Measurements from ENCODE around the gene ADAM11.

ADAM11 gene

DNA sequence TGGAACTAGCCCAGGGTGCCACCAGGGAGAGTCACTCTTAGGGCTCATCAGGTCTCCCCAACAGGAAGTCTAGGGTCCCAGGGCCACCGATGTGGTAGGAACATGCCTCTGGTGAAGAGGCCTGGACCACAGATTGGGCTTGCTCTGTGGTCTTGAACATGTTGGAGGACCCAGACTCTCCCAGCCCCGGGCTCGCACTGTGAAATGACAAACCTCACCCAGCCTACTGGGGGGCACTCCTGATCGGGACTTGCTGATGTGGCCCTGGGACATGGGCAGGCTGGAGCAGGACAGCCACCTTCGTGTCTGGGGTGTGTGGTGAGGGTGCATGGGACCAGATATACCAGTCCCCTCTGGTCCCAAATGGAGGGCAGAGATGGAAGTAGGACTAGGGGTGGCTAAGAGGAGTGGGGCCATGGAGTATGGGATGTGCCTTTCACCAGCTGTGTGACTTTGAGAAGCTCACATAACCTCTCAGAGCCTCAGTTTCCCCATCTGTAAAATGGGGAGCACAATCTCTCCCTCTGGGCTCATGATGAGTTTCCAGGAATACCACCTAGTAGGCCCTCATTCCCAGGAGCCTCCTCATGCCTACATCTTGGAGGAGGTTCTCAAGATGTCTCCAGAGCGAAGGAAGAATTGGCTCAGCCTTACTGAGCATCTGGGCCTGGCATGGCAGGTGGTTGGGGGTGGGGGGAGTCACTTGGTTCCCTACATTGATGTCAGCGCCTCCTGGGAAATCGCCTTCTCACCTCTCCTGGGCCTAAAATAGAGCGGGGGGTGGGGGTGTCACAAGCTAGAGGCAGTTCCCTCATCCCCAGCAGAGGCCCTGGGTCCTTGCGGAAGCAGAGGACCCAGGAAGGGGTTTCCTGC is 1.5 kb upstream of the ADAM11 start:
- DNase-seq (ENCODE audit: low read depth), result no peak

DNA sequence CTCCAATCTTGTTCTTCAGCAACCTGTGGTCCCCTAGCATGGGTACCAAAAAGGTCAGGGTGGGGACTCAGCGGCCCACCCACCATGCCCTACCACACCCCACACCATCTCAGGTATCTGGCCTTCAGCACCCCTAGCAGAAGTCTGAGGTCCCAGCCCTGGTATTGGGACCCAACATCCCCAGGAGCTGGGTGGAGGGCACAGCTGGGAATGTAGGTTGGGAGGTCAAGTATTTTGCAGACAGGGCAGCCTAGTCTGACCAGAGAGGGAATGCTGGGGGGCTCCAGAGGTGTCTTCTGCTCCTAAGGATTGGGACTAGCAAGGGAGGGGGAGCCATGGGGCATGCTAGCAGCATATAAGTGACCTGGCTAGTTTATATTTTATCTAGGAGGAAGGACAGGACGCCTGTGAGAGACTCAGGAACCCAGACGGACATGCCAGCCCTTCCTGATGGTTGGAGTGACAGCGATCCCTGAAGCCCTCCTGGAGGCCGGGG is 822 bp upstream of the ADAM11 start:
- no peak for DNase-seq (ENCODE audit: low read depth)

GRCh38 chr17:44759086-44759915 is 513 bp downstream of the ADAM11 start:
- no peak for DNase-seq (ENCODE audit: low read depth)

- DNase-seq (ENCODE audit: low read depth), result no peak
These were observed 1.1 kb downstream of the ADAM11 start for GRCh38 chr17:44759916-44760243.

DNA sequence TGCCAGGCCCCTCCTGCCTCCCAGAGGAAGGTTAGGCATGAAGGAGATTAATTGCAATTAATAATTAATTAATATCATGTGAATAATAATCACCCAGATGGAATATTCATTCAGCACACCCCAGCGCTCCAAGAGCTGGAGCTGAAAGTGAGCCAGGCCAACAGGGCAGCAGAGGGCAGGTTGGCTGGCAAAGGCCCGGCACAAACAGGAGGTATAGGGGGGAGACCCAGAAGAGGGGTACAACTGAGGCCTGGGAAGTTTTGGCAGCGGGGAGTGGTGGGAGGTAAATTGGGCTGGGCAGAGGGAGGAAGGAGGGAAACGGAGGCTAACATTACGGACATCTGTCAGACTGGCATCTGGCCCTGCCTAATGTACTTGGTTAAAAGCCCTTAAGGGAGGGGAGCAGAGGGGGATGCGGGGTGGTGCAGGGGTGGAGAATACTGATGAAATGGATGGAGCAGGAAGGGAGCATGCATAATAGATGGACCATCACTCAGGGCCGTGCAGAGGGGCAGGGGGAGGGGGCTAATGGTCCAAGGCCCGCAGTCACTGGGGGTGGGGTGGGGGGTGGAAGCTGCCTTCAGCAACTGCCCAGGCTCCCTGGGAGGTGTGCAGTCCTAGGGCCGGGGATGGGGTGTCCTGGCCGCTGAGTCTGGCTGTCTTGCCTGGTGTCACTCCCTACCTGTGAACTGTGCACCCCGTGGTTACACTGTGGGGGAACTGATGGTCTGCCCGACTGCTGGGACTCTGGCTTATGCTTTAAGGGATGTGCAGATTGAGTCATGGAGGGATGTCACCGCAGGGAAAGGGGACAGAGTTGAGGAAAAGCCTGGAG is 1.9 kb downstream of the ADAM11 start:
- DNase-seq (ENCODE audit: low read depth), result no peak

DNA sequence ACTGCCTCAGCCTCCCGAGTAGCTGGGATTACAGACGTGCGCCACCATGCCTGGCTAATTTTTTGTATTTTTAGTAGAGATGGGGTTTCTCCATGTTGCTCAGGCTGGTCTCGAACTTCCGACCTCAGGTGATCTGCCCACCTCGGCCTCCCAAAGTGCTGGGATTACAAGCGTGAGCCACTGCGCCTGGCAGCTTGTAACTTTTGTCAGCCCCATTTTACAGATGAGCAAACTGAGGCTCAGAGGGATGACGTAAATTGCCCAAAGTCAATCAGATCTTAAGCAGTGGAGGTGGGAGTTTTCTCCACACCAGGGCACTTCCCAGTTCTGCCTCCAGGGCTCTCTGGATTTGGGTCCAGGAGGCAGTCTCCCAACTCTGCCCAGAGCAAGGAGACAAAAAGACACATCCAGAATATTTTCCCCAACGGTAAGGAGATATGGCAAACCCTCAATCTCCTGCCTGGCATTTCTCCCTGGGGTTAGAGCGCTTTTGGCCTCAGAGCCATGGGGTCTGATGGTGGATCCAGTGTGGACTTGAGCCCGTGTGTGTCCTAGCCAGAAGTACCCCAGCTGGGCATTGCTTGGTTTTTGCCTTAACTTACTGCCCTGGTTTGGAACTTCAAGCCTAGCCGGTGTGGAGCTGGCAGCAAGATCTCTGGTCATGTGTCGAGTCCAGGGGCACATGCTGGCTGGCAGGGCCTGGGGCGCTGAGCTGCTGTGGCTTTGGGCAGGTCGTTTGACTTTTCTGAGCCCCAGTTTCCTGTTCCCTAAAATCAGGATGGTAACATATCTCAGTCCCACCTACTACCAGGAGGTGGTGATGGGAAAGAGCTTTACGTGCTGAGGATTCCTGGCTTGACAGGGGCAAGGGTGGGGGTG is 3.4 kb downstream of the ADAM11 start:
- DNase-seq (ENCODE audit: low read depth), result no peak

DNA sequence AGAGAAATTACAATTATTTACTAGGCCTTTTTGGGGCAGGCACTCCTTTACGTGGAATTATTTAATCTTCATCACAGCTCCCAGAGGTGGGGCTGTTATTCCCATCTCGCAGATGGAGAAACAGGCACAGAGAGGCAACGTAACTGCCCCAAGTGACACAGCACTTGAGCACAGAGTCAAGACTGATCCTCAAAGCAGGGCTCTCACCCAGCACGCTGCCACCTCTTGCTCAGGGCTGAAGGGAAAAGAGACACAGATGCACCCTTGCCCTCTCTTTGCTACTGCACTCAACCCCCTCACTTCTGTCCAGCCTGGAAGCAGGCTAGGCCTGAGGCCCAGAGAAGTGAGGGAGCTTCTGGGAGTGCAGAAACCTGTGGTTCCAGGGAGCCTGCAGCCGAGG is 4.4 kb downstream of the ADAM11 start:
- DNase-seq (ENCODE audit: low read depth), result no peak

DNA sequence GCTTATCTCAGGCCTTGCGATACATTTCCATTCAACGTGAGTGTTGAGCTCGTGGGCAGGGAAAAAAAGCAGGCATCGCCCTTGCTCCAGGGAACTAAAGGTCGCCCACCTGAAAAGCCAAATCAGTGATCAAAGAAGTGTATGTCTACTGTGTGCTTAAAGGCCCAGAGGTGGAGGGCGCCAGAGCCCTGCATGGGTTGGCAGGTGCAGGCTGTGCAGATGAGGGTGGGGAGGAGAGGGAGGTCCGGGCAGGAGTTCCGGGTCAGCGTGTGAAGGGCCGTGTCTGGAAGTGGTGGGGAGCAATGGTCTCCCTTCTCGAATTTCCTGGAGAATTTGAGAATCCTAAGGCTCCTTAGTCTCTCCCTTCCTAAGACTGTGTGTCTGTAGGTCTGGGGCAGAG is 7.2 kb downstream of the ADAM11 start:
- DNase-seq (ENCODE audit: low read depth), result no peak

DNA sequence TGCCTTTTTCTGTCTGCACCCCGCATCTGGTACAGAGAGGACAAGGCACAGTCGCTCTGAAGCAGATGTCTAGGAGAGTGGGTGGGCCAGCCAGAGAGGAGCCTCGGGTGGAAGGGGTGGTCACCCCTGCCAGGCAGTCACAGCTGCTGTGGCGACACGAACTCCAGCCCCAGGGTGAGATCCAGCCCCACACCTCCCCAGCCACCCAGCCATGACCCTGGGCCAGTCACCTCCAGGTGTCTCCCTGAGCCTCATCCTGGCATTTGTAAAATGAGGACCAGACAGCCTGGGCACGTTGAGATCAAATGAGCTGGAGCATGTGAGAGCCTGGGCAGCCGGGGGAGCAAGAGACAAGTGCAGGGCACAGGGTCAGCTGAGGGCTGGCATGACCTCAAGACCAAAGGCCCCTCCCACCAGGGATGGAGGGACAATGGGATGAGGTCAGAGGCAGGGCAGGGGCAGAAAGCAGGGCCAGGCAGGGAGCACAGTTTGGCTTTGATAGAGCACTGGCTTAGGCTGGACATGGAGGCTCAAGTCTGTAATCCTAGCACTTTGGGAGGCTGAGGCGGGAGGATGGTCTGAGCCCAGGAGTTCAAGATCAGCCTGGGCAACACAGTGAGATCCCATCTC is 7.7 kb downstream of the ADAM11 start:
- no peak for DNase-seq (ENCODE audit: low read depth)

DNA sequence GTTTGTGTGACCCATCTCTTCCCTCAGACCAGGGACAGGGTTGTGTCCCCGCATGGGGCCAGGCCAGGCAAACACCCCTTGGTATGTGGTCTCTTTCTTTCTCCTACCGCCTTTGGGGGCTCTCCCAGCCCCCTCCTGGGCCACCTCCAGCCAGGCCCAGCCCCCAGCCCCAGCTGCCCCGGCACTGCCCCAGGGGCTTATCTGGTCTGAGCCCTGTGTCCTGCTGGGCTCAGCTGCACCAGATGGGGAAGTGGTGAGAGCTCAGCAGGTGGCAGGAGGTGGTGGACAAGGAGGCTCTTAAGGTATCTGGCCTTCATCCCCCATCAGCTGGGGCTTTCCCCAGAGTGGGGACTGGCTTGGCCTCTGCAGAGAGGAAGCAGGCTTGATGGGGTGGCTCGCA is 8.7 kb downstream of the ADAM11 start:
- DNase-seq (ENCODE audit: low read depth), result peak; percentile 75

- DNase-seq (ENCODE audit: low read depth), result peak; percentile 76
These were observed 9.8 kb downstream of the ADAM11 start for GRCh38 chr17:44768505-44769142.

GRCh38 chr17:44769230-44769629 is 10.4 kb downstream of the ADAM11 start:
- DNase-seq (ENCODE audit: low read depth), result no peak

- no peak for DNase-seq (ENCODE audit: low read depth)
These were observed 10.9 kb downstream of the ADAM11 start for GRCh38 chr17:44769647-44770084.

GRCh38 chr17:44770166-44770925 is 11.6 kb downstream of the ADAM11 start:
- DNase-seq (ENCODE audit: low read depth), result no peak

- no peak for DNase-seq (ENCODE audit: low read depth)
These were observed 13.7 kb downstream of the ADAM11 start for GRCh38 chr17:44772308-44773045.

GRCh38 chr17:44773140-44773539 is 14.4 kb downstream of the ADAM11 start:
- no peak for DNase-seq (ENCODE audit: low read depth)

DNA sequence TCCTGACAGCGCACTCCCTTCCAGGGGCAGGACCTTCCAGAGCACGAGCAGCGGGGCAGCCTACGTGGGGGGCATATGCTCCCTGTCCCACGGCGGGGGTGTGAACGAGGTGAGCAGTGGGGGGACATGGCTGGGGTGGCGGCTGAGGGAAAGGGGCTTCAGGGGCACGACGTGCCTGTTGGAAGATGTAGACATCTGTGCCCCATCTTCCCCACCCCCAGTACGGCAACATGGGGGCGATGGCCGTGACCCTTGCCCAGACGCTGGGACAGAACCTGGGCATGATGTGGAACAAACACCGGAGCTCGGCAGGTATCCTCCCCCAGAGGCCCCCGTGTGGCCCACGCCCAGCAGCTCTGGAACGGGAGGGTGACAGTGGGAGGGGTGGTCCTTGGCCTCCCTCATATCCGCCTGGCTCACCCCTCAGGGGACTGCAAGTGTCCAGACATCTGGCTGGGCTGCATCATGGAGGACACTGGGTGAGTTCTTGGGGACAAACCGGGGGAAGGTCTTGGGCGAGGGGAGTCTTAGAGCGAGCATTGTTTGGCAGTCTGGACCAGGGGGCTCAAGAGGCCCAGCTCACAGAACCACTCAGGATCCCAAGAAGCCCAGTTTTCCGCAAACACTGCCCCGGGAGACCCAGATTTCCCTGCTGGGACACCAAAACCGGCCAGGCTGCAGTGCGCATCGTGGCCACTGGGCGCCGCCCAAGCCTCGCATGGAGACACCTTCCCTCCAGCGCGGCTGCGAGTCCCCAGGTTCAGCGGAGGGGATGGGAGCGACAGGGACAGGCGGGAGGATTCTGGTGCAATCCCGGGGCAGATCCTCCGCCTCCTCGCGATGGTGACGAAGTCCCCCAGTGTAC is 15.7 kb downstream of the ADAM11 start:
- peak; percentile 40 for DNase-seq (ENCODE audit: low read depth)
